Type B pancreatic cell (in vitro differentiated cells): ENCODE data around the gene SFSWAP. TPM values are rescaled to one million over a fixed set of nuclear protein-coding genes. Genes with fewer than 3 reads are reported as not detected.

Experiments
- DNase-seq: peaks from one replicate; pipeline ENCODE4 v3.0.0; 2021; ENCODE audit warnings: mixed read lengths; ENCODE audit not compliant: unreplicated experiment; ENCODE audit errors: extremely low spot score
- H3K27ac Mint-ChIP-seq: 2 replicates; pipeline ENCODE4 v1.8.0; 2021; ENCODE audit warnings: mild to moderate bottlenecking, mixed read lengths
- H3K27me3 Mint-ChIP-seq: 2 replicates; pipeline ENCODE4 v1.8.0; 2021; ENCODE audit warnings: mixed read lengths
- H3K36me3 Mint-ChIP-seq: 2 replicates; pipeline ENCODE4 v1.8.0; 2021; ENCODE audit warnings: mixed read lengths
- H3K4me1 Mint-ChIP-seq: one replicate; pipeline ENCODE4 v1.8.0; 2021; ENCODE audit warnings: mixed read lengths; ENCODE audit not compliant: unreplicated experiment
- H3K4me3 Mint-ChIP-seq: 2 replicates; pipeline ENCODE4 v1.8.0; 2021; ENCODE audit warnings: mild to moderate bottlenecking, mixed read lengths
- H3K9me3 Mint-ChIP-seq: 2 replicates; pipeline ENCODE4 v1.8.0; 2021; ENCODE audit warnings: mixed read lengths
- CTCF ChIP-seq: fragments of 200-600 bp; sonication (generic); conservative IDR thresholded peaks from 2 replicates; pipeline ENCODE4 v1.5.0; 2021; ENCODE audit warnings: antibody characterized with exemption, mild to moderate bottlenecking
- total RNA-seq: library from RNA; stranded (reverse); gene quantifications from 2 replicates; pipeline ENCODE4 v1.2.1, GENCODE V29; 2021; ENCODE audit warnings: low replicate concordance

SFSWAP gene
- total RNA-seq, 1 donor from 2014 or later, result 59.3 TPM

GRCh38 chr12:131843527-131843926, 132.6 kb downstream of the SFSWAP start:
- H3K27me3 Mint-ChIP-seq, result no peaks in the 10 kb centered on the region
- H3K4me1 Mint-ChIP-seq, result no peaks in the 10 kb centered on the region
- H3K36me3 Mint-ChIP-seq, result no peaks in the 10 kb centered on the region
- H3K9me3 Mint-ChIP-seq, result no peaks in the 10 kb centered on the region
- no peak overlapping the region for H3K27ac Mint-ChIP-seq
- no peak for DNase-seq
- TF ChIP-seq CTCF, result no peak
- no peak overlapping the region for H3K4me3 Mint-ChIP-seq

GRCh38 chr12:131844140-131844539, 133.2 kb downstream of the SFSWAP start:
- Mint-ChIP-seq H3K4me3 (no peak overlapping the region), H3K9me3 (no peaks in the 10 kb centered on the region), H3K4me1 (no peaks in the 10 kb centered on the region), H3K27ac (no peak overlapping the region), H3K36me3 (no peaks in the 10 kb centered on the region), H3K27me3 (no peaks in the 10 kb centered on the region)
- DNase-seq, result no peak
- no peak for TF ChIP-seq CTCF

- Mint-ChIP-seq H3K4me1 (no peaks in the 10 kb centered on the region), H3K36me3 (no peaks in the 10 kb centered on the region), H3K27ac (no peak overlapping the region), H3K27me3 (no peaks in the 10 kb centered on the region), H3K9me3 (no peaks in the 10 kb centered on the region), H3K4me3 (no peak overlapping the region)
- no peak for TF ChIP-seq CTCF
- no peak for DNase-seq
Measured at GRCh38 chr12:131844656-131845055, 133.8 kb downstream of the SFSWAP start.

GRCh38 chr12:131845121-131845520, 134.2 kb downstream of the SFSWAP start:
- H3K27me3 Mint-ChIP-seq, result no peaks in the 10 kb centered on the region
- H3K4me3 Mint-ChIP-seq, result no peak overlapping the region
- H3K9me3 Mint-ChIP-seq, result no peaks in the 10 kb centered on the region
- no peak overlapping the region for H3K27ac Mint-ChIP-seq
- H3K36me3 Mint-ChIP-seq, result no peaks in the 10 kb centered on the region
- H3K4me1 Mint-ChIP-seq, result no peaks in the 10 kb centered on the region
- no peak for DNase-seq
- TF ChIP-seq CTCF, result no peak

- DNase-seq, result no peak
- H3K4me1 Mint-ChIP-seq, result no peaks in the 10 kb centered on the region
- no peaks in the 10 kb centered on the region for H3K9me3 Mint-ChIP-seq
- H3K27ac Mint-ChIP-seq, result no peak overlapping the region
- no peak for TF ChIP-seq CTCF
- no peaks in the 10 kb centered on the region for H3K36me3 Mint-ChIP-seq
- H3K27me3 Mint-ChIP-seq, result no peaks in the 10 kb centered on the region
- H3K4me3 Mint-ChIP-seq, result no peak overlapping the region
Measured at GRCh38 chr12:131847456-131847855, 136.6 kb downstream of the SFSWAP start.

GRCh38 chr12:131848753-131849152, 137.9 kb downstream of the SFSWAP start:
- TF ChIP-seq CTCF, result no peak
- DNase-seq, result no peak
- no peak overlapping the region for H3K4me3 Mint-ChIP-seq
- H3K36me3 Mint-ChIP-seq, result no peaks in the 10 kb centered on the region
- H3K27ac Mint-ChIP-seq, result no peak overlapping the region
- no peaks in the 10 kb centered on the region for H3K4me1 Mint-ChIP-seq
- H3K27me3 Mint-ChIP-seq, result no peaks in the 10 kb centered on the region
- no peaks in the 10 kb centered on the region for H3K9me3 Mint-ChIP-seq
